Measurements from ENCODE around the gene C19orf18.

C19orf18 gene

GRCh38 chr19:57947088-57947418, 27.3 kb downstream of the C19orf18 start:
- DNase-seq = no peak

GRCh38 chr19:57946316-57946715, 28.0 kb downstream of the C19orf18 start:
- DNase-seq = no peak

GRCh38 chr19:57941593-57941992, 32.7 kb downstream of the C19orf18 start:
- no peak for DNase-seq

GRCh38 chr19:57935731-57936130, 38.6 kb downstream of the C19orf18 start:
- DNase-seq = no peak

- DNase-seq = peak; percentile 65
Measured at GRCh38 chr19:57934820-57935665, 39.3 kb downstream of the C19orf18 start, which contains the start of gene ZNF418. ZNF418 (minus strand) TSS chr19:57935402; CDS start chr19:57933822, 1,580 bp downstream.

- no peak for DNase-seq
Measured at GRCh38 chr19:57927587-57927986, 46.7 kb downstream of the C19orf18 start.

- peak; percentile 94 for DNase-seq
Measured at GRCh38 chr19:57916168-57916995, 58.0 kb downstream of the C19orf18 start, which contains the start of gene ZNF417. ZNF417 (minus strand) TSS chr19:57916592; CDS start chr19:57916411, 181 bp downstream.

GRCh38 chr19:57914531-57914930, 59.8 kb downstream of the C19orf18 start:
- DNase-seq = no peak

Measured in CD4-positive, alpha-beta T cell treated with Interleukin-15 for 1 hour (primary cell).